ENCODE data around the gene SPECC1. TPM values are rescaled to one million over a fixed set of nuclear protein-coding genes. Genes with fewer than 3 reads are reported as not detected.

The SPECC1 gene
- total and polyA plus RNA-seq, 3 donors from 2014 or later, result 78.6 to 160 (median 148) TPM

DNA sequence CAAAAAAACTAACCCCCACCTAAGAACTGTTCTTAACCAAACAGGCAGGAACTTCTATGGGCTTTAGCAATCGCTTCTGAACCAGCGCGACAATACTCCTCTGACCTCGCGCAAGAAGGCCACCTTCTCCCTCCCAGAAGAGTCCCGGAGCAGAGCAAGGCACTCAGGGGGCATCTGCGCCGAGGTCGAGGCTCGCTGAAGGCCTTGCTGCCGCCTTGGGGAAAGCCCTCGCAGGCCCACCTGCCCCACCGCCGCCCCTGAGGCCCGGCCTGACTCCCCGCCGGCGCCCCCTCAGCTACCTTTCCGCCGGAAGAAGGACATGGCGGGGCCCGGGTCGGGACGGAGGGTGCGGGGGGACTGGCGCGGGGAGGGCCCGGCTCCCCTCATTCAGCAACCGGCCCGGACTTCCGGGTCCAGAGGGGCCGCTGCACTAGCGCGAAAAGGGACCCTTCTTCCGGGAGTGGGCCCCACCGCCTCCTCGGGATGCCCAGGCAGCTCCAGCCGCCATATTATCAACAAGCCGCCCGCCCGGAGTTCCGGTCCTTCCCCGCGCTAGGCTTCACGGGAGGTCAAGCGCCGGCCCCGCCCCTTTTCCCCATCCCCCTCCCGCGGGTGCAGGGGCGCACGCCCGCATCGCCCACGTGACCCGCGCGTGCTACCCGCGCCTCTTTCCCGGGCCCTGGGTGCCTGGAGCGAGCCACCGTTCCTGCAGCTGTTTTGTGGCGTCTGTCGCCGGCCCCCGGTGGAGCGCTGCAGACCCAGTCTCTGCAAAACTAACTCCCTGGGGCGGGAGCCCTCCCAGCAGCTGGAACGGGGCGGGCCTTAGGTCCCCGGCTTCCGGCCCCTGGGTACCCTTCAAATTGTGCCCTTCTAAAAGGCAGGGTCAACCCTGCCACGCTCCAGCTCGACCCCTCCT is 31.6 kb upstream of the SPECC1 start, which contains the start of gene AKAP10:
Gene AKAP10, minus strand, starts transcription at position 536 of the 916 bp plus-strand sequence. Its CDS starts 149 bp downstream, at position 387.
- Histone ChIP-seq H3K27ac (peak within 1 kb of the TSS; percentile 95 to 96), H3K9me3 (no peaks in the 10 kb centered on the region), H3K4me1 (peaks cover 18% of the 10 kb centered on the region), H3K27me3 (no peaks in the 10 kb centered on the region), H3K4me3 (peak within 1 kb of the TSS; percentile 99), H3K36me3 (ENCODE audit: low read depth, missing control alignments) (no peaks in the 10 kb centered on the region)
- TF ChIP-seq POLR2A (IDR thresholded peaks at IDR 0.05) (no peak), CTCF (IDR thresholded peaks at IDR 0.05) (no peak)
- peak; percentile 95 for DNase-seq
- intact Hi-C loops (cut with DNase I; ENCODE audit: low total_unique reads), result no loop called here
- 0 to 1% methylated on average over 8 to 64 of the region's 75 CpGs for WGBS, 2 donors

GRCh38 chr17:19978209-19978802 is 30.9 kb upstream of the SPECC1 start:
- peak overlapping the region; percentile 99 for H3K4me3 ChIP-seq
- H3K36me3 ChIP-seq (ENCODE audit: low read depth, missing control alignments), result no peaks in the 10 kb centered on the region
- DNase-seq, result no peak
- TF ChIP-seq CTCF (IDR thresholded peaks at IDR 0.05), result no peak
- TF ChIP-seq POLR2A (IDR thresholded peaks at IDR 0.05), result no peak
- intact Hi-C loops (cut with DNase I; ENCODE audit: low total_unique reads), result no loop called here
- 18 to 22% methylated on average over 12 to 22 of the region's 22 CpGs for WGBS, 2 donors
- peak overlapping the region; percentile 95 to 96 for H3K27ac ChIP-seq
- H3K27me3 ChIP-seq, result no peaks in the 10 kb centered on the region
- no peaks in the 10 kb centered on the region for H3K9me3 ChIP-seq
- H3K4me1 ChIP-seq, result peaks cover 18% of the 10 kb centered on the region

GRCh38 chr17:19978805-19979211 is 30.4 kb upstream of the SPECC1 start:
- Histone ChIP-seq H3K9me3 (no peaks in the 10 kb centered on the region), H3K27me3 (no peaks in the 10 kb centered on the region), H3K4me1 (peaks cover 18% of the 10 kb centered on the region), H3K36me3 (ENCODE audit: low read depth, missing control alignments) (no peaks in the 10 kb centered on the region), H3K4me3 (no peak overlapping the region), H3K27ac (no peak overlapping the region)
- TF ChIP-seq POLR2A (IDR thresholded peaks at IDR 0.05) (no peak), CTCF (IDR thresholded peaks at IDR 0.05) (no peak)
- DNase-seq, result no peak
- intact Hi-C loops (cut with DNase I; ENCODE audit: low total_unique reads), result no loop called here
- 58 to 64% methylated on average over 13 of the region's 13 CpGs for WGBS, 2 donors

DNA sequence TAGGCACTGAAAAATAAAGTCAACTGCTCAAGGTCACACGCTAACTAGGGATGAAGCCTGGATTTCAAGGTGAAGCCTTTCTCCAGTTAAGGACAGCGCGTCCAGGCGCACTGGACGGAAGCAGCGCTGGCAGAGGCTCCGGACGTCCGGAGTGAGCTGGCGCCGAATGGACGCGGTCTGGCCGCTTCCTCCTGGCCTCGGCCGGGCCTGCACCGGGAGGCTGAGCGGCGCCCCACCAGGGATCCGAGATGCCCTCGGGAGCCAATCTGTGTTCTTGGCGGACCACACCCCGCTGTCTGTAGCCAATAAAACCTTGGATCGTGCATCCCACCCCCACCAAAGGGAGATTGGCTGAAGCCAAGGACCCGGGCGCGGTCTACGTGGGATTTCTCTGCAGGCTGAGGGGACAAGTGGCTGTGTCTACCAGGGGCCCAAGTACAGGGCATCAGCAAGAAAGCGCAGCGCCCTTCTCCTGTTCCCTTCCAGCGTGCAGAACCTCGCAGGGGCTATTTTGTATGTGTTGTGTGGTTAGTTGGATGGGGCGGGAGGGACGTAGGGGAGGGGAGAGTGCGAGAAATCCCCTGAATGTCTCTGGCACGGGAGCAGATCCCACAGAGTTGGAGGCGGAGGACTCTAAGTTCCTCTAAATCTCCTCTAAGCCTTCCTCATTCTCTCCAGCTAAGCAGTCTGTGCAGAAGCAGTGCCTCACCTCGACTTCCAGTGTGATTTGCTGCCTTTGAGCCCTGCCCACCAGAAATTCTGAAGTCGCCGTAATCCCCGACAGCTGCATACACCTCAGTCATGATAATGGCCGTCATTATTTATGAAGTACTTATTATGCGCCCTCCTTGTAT is 29.0 kb upstream of the SPECC1 start:
- H3K27ac ChIP-seq, result peak overlapping the region in 1 of 2 donors; percentile 31
- H3K36me3 ChIP-seq (ENCODE audit: low read depth, missing control alignments), result no peaks in the 10 kb centered on the region
- intact Hi-C loops (cut with DNase I; ENCODE audit: low total_unique reads), result no loop called here
- WGBS, 2 donors, result 33 to 65% methylated on average over 26 to 43 of the region's 43 CpGs
- DNase-seq, result peak; percentile 50
- TF ChIP-seq CTCF (IDR thresholded peaks at IDR 0.05), result no peak
- no peak for TF ChIP-seq POLR2A (IDR thresholded peaks at IDR 0.05)
- H3K4me3 ChIP-seq, result peak overlapping the region; percentile 29 to 43
- no peaks in the 10 kb centered on the region for H3K9me3 ChIP-seq
- no peaks in the 10 kb centered on the region for H3K27me3 ChIP-seq
- peaks cover 18% of the 10 kb centered on the region for H3K4me1 ChIP-seq
